ENCODE results near the gene CLDN20.
A peak's percentile ranks its signal among the peaks of the same experiment; 100 is the strongest.

The CLDN20 gene

DNA sequence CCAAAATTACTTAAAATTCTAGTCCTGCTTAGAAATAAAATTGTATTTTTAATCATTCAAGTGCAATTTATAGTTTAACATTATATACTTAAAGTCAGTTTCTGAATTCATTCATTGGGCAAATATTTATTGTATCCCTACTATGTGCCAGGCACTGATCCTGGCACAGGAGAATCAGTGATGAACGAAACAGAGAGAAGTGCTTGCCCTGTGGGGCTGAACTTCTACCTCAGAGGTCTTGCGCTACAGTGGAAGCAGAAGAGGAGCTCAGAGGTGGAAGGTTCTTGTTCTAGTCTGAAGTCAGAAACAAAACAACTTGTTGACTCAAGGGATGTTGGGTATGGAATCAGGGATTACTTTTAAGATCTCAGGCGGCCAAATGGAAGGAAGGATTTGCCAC, 6.0 kb downstream of the CLDN20 start:
- no peak for DNase-seq (ENCODE audit: low read depth)

DNA sequence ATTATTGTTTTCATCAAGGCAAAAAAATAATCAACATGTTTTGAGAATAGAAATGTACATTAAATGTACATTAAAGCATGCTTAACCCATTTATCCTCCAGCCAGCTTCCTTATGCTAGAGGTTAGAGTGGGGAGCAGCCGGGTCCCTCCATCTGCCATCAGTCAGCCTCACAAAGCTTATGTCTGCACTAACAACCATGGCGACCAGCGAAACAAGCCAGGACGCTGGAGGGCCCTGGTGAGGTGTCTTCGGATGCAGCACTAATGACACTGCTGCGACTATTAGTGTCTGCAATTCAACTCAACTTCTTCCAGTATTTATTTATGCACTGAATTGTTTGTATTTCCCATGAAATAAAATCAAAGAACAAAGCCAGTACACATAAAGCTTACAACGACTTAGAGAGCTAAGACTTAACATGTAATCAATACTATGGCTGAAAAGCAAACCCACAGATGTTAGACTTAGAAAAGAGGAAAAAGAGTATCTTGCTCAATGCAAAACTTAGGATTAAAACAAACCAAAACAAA, 6.8 kb downstream of the CLDN20 start:
- DNase-seq (ENCODE audit: low read depth) = no peak

DNA sequence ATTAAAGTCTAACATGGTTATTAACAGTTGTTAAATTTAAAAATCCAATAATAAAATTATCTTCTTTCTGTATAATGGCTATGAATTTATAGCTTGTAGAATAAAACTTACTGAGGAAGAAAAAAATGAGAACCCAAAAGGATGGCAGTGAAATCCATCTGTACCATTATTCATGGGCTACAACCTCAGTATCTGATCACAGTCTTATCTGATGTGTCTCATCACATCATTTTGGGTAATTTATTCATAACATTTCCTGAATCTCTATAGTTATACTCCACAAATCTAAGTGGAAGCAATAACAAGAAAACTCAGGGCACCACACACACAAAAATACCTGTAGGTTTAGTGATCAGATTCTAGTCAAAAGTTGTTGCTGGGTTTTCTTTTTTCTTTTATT, 7.3 kb downstream of the CLDN20 start:
- DNase-seq (ENCODE audit: low read depth) = no peak

DNA sequence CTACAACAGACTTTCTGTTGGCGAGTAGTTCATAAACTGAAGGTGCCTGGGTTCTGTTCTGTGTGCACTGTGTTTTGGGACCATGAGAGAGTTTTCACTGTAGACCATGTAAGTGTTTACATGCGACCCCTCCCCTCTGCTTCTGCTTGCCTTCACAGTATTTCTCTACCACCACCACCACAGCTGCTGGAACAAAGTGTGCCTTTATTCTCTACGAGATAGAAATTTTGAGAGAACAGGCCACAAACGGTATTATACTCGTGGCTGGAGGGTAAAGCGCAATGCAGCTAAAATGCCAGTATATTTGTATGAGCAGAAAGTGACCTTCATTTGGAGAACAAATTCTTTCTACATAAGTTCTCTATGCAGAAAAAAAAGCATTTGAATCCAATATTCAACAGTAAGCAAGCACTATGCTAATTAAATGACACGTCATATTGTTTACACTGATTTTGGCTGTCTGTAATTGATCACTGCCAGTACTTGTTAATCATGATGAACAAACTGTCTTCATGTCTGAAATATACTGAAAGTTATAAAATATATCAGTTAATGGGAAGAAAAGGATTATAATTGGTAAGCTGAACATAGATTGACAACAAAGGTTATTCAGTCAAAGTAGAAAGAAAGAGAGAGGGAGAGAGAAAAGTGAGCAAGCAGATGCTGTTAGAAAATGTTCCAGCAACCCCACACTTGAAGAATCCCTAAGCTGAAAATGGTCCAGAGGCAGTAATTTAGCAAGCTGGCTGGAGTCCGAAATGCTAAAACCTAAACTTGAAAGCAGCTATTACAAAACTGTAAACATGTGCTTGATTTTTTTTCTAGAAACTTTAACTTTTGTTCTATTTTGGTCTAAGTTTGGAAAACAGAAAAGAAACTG, 8.8 kb downstream of the CLDN20 start:
- DNase-seq (ENCODE audit: low read depth) = peak; percentile 18

DNA sequence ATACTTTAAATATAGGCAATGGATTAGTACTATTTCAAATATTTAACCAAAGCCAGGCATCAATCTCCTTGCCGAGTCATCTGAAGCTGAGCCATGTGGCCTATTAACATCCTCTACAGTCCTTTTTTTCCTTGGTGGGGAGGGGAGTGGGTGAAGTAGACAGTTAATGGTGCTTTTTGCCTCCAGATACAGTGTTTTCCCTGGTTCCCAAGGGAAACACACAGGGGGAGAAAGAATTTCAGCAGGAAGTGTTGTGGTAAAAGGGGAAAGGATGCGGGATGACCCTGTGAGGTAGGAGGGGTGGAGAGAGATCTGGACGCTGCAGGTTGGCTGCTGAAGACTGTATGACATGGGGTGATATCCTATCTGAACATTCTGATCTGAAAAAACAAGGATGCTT, 9.6 kb downstream of the CLDN20 start:
- DNase-seq (ENCODE audit: low read depth) = peak; percentile 63

DNA sequence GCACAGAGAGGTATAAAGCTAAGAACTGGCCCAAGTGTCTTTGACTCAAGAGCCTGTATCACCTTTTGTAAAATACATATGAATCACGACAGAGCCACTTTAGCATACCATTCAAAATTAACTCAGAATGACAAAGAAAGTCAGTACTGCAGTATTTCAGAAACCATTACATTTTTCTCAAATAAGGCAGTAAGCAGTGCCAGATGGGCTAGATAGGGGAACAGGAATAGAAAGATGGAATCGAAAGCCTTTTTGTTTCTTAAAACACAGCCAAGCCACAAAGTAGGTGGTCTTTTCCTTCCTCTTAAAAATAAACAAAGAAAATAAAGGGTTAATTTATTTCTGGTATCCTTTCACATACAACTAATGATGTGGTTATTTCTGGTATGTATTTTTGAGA, 10.3 kb downstream of the CLDN20 start:
- no peak for DNase-seq (ENCODE audit: low read depth)

DNA sequence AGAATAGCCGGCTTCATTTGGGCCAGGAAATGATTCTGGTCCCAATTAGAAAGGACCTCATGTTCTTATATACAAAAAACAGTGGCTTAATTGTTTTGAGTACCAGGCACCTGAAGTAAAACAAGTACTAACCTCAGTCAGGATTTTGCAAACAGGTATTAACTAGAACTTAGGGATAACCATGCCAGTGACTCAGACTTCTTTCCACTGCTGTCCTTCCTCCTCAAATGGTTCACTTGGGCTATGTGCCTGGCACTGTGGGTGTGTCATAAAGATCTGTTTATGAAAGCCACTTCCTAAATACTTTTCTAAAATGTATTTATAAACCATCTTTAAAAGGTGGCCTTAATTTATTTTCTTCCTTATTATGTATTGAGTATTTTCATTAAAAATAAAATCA, 10.7 kb downstream of the CLDN20 start:
- peak; percentile 53 for DNase-seq (ENCODE audit: low read depth)

DNA sequence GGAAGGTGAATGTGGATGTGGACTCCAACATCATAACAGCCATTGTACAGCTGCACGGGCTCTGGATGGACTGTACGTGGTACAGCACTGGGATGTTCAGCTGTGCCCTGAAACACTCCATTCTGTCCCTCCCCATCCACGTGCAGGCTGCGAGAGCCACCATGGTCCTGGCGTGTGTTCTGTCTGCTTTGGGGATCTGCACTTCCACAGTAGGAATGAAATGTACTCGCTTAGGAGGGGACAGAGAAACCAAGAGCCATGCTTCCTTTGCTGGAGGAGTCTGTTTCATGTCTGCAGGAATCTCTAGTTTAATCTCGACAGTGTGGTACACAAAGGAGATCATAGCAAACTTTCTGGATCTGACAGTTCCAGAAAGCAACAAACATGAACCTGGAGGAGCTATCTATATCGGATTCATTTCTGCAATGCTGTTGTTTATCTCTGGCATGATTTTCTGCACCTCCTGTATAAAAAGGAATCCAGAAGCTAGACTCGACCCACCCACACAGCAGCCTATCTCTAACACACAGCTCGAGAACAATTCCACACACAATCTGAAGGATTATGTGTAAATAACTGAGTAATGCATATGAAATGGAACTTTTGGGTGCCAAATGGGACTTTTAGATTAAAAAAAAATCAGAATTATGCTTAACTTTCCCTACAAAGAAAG, 12.1 kb downstream of the CLDN20 start:
- DNase-seq (ENCODE audit: low read depth) = no peak

DNA sequence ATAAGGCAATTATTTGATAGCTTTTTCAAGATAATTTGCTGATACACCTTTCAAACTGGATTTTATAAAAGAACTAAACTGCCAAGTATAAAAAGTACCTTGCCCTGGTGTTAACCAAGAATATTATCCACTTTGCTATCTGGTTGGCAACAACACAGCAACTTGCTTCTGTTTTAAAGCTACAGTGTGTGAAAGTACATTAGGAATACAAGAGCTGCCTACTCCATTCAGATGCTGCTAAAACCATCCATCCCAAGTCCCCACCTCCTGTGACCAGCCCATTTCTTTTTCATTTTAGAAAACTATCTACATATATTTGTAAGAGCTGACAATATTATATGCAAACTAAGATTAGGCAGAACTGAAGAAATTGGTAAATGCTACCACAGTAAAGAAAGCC, 12.8 kb downstream of the CLDN20 start:
- DNase-seq (ENCODE audit: low read depth) = no peak

DNA sequence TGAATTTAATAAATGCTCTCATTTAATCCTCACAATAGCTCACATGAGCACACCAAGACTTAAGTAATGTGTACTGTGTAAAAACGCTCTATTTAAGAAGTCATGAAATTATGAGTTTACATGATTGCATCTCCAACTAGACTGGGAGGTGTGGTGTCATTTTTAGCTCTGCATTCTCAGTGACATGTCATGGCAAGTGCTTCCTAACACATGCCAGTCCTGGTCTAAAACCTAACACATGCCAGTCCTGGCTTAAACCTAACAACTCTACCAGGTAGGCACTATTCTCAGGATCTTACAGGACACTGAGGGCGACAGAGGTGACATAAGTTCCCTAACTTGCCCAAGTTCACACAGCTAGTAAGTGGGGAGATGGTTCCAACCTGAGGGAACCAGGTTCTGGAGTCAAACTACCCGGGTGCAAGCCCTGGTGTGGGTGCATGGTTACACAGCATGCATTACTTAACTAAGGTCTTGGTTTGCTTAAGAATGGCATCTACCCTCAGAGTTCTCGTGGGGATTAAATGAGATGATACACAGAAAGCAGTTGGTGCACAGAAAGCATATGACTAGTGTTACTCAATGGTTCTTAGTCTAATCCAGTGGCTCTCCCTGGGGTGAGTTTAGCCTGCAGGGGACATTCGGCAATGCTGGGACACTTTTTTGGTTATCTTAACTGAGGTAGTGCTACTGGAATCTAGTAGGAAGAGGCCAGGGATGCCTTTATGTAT, 14.7 kb downstream of the CLDN20 start:
- no peak for DNase-seq (ENCODE audit: low read depth)

DNA sequence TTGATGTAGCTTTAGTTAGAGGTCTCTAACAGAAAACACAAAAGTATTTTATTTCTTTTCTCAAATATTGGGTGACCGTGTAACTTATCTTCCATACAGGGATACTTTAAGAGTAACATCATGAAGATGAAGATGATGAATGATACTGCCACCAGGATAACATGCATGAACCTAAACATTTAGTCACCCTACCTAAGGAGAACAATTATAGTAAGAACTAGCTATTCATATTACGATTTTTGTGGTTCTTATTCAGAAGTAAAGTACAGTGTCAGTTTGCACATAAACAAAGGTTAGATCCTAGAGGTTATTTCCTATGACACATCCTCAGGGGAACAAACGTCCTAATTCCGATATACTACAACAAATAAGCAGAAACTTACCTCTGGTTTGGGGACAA, 21.0 kb downstream of the CLDN20 start:
- no peak for DNase-seq (ENCODE audit: low read depth)

DNA sequence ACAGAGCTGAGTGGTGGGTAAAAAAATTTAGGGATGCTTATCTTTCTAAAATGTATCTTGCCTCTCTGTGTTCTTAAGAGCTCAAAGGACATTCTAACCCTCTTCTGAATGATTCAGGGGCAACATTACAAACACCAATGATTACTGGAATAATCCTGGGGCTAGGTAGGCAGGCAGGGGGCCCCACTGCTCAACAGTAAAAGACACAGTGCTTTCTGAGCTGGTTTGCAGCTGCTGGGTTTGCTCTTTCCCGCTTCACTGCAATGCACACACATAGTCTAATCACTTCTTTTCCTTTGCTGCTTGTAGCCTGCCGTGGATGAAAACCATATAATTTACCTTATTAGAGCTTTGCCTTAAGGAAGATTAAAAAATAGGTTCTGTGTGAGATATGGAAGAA, 23.9 kb downstream of the CLDN20 start:
- no peak for DNase-seq (ENCODE audit: low read depth)

DNA sequence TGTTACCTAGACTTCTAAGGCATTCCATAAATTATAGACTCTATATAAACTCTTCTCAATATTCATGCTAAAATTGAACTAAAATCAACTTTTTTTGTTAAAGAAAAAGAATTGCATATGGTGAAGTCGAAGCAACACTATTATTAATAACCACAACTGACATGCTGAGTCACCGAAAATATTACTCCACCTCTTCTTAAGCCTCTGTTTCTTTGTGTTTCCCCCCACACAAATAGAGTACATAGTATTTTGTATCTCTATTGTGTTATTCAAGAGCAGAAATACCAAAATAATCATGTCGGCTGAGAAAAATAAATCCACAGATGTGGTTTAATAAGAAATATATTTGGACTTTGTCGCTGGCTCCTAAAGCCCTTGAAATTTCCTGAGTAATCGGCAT, 26.7 kb downstream of the CLDN20 start:
- no peak for DNase-seq (ENCODE audit: low read depth)

DNA sequence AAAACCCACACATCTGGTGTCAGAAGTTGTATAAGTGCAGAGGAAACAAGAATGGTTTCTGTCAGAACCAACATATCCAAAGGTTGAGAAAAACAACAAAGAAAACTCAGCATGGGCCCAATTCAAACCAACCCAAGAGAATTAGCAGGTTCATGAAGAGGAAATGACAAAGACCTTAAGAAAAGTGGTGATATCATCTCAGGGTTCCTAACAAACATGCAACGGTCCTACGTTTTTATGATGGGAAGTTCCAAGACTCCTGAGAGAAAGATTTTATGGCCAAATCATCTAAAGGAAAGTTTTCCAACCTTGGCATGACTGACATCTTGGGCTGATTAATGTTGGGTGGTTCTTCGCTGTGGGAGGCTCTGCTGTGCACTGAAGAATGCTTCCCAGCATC, 27.5 kb downstream of the CLDN20 start:
- DNase-seq (ENCODE audit: low read depth) = no peak

DNA sequence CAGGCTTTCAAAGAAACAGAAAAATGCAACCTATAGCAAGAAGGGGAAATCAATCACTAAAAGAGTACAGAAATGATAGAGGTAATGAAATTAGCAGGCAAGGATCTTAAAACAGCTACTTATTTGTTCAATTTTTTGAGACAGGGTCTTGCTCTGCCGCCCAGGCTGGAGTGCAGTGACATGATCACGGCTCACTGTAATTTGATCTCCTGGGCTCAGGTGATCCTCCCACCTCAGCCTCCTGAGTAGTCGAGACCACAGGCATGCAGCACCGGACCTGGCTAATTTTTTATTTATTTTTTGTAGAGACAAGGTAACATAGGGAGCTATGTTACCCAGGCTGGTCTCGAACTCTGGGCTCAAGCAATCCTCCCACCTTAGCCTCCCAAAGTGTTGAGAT, 28.9 kb downstream of the CLDN20 start:
- DNase-seq (ENCODE audit: low read depth) = no peak

DNA sequence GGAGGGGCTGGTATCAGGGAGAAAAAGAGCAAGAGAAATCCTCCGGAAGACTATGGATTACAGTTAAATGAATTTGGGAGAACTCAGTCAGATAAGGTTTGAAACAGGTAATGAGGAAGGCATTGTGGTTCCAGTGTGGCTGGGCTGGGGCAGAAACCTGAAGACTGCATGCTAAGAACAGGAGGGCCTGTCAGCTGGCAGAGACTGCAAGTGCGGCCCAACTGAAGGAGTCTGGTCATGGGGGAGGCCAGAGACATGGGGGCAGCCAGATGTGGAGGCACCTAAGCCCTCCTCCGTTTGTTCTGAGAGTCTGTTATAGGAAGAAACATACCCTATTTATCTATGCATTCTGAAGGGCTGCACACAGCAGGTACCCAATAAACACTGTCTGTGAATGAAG, 33.9 kb downstream of the CLDN20 start:
- DNase-seq (ENCODE audit: low read depth) = no peak

DNA sequence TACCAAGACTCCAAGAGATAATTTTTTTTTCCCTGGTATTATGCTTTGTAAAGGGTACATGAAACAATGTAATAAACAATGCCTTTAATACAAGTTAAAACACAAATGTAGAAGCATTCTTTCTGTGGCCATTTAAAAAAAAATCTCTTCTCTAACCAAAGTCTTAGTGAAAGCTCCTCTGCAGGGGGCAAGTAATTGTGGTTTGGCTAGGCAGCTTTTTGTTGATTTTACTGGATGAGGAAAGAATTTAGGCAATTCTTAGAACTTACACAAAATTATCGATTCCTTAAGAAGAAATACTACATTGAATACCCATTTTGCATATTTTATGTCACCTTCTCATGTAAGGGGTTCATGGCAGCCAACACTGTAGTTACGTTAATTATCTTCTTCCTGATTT, 38.1 kb downstream of the CLDN20 start:
- DNase-seq (ENCODE audit: low read depth) = peak; percentile 18

DNA sequence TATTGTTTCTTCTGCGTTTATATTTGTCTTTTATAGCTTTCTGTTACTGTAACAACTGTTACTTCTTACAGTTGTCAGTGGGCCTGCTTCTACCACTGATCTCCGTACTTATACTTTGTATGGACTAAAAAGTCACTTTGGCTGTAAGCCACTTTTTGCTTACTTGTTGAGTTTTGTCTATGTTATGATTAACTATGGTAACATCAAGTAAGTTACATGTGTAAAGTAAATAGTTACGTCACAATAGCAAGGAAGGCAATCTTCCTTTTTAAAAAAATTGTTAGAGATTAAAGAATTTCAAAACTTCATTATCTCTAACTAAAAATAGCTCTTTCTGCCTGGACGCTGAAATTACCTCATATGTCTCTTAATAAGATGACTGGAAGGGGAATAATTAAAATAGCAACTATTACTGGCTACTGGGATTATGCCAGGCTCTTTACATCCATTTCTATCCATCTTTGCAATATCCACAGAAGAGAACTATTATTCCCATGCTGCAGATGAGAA, 39.6 kb downstream of the CLDN20 start:
- no peak for DNase-seq (ENCODE audit: low read depth)

DNA sequence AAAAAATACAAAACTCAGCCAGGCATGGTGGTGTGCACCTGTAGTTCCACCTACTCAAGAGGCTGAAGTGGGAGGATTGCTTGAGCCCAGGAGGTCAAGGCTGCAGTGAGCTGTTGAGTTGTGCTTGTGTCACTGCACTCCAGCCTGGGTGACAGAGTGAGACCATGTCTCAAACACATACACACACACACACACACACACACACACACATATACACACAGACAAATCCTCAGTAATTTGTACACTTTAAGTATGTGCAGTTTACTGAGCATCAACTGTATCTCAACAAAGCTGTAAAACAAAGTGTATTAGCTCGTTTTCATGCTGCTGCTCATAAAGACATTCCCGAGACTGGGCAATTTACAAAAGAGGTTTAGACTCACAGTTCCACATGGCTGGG, 43.1 kb downstream of the CLDN20 start:
- no peak for DNase-seq (ENCODE audit: low read depth)

DNA sequence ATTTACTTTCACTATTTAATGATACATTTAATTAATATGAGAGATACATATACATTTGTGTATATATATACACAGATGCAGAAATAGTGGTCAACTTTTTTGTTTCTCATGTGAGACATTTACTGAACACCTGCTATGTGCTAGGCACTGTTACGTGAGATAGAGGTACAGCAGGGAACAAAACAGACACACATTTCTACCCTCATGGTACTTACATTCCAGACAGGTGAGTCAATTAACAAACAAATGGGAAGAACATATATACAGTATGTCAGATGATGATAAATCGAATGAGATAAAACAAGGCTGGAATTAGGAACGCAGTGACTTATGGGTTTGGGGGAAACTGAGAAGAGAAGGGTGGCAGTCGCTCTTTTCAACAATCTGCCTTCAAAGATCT, 45.3 kb downstream of the CLDN20 start:
- DNase-seq (ENCODE audit: low read depth) = no peak

DNA sequence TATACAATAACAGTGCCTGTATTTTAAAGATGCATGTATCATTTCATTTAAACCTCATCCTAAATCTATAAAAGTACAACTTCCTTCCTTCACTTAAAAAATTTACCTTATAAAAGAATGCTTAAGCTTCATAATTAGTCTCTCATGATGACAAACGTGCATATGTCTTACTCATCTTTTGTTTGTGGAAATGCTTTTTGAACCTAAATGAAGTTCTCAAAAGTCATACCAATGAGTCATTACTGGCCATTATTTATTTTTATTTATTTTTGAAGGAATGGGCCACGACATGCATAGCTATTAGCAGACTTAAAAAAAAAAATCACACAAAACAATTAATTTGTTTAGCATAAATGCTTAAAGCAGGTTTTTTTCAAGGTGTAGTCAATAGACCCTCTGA, 46.8 kb downstream of the CLDN20 start:
- no peak for DNase-seq (ENCODE audit: low read depth)

DNA sequence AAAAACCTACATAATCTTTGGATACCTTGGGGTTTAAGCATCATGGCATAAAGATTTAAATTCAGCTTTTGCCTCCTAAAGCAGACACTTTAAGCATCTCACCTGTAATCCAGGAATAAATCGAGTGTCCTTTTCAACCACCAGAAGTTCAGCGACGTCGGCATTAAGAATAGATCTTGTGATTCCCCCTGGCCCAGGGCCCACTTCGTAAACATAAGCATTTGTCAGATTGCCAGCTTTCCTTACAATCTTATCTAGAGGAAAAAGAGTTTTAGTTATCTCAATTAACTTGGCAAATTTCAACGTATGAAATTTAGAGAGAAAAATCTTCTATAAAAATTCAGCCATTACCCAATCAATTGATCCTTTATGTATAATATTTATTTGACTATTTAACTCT, 47.3 kb downstream of the CLDN20 start:
- DNase-seq (ENCODE audit: low read depth) = no peak

DNA sequence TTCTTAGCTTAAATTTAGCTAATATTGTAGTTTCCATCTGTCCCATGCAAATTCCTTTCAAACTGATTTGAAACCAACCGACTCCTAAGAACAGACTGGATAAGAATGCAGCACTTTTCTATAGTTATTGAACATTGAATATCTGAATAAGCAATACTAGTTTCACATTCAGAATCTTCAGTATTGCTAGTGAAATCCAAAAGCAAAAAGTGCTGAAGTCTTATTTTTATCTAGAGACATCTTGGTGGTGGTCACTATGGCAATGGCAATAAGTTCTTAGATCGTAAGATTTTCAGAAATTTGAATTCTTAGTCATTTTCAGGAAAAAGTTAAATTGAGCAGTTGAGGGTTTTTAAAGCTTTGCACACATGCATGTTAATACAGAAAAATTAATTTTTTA, 47.8 kb downstream of the CLDN20 start:
- no peak for DNase-seq (ENCODE audit: low read depth)

Measured in stromal cell of bone marrow (primary cell).